Caco-2 (cell line): ENCODE data around the gene CGNL1. TPM values are rescaled to one million over a fixed set of nuclear protein-coding genes. Genes with fewer than 3 reads are reported as not detected.

Source experiments
- BruUV-seq: library from RNA; stranded (reverse); fragments of 400-500 nt; replicated peaks from 2 replicates; lab custom pipeline; 2021; lab: Mats Ljungman, UMichigan
- CTCF ChIA-PET: fragments of 300-600 bp; sonication (Branson Sonifier 250); formaldehyde crosslinking; loops from one replicate; lab custom pipeline; 2022; ENCODE audit warnings: antibody characterized with exemption; lab: Charles Lee
- POLR2A ChIA-PET: fragments of 300-600 bp; sonication (Branson Sonifier 250); formaldehyde crosslinking; loops from one replicate; lab custom pipeline; 2022; ENCODE audit warnings: antibody characterized with exemption; lab: Charles Lee
- DNase-seq, 2 experiments: peaks; one replicate each; pipeline versions ENCODE4 v3.0.0 to v3.0.0-alpha.2; 2020 to 2022
- H3K27me3 ChIP-seq: replicated peaks from 2 replicates; pipeline ENCODE4 v1.6.0; 2011; ENCODE audit warnings: low read length; ENCODE audit not compliant: control insufficient read depth, insufficient read depth
- H3K36me3 ChIP-seq: 2 replicates; pipeline ENCODE4 v1.5.1; 2011; ENCODE audit warnings: low read length; ENCODE audit not compliant: control insufficient read depth, insufficient read depth
- H3K4me1 ChIP-seq: fragments of 250-450 bp; sonication (Bioruptor Pico); 2 replicates; pipeline ENCODE4 v1.5.1; 2020; ENCODE audit warnings: mild to moderate bottlenecking
- H3K4me3 ChIP-seq: 2 replicates; pipeline ENCODE4 v1.5.1; 2011; ENCODE audit warnings: low read depth, mild to moderate bottlenecking, control low read depth, low read length
- H3K9me3 ChIP-seq: fragments of 250-450 bp; sonication (Bioruptor Pico); 2 replicates; pipeline ENCODE4 v1.5.1; 2020; ENCODE audit warnings: mild to moderate bottlenecking, moderate library complexity
- H3K27ac Mint-ChIP-seq: one replicate; pipeline ENCODE4 v1.8.0; 2022; ENCODE audit warnings: mixed read lengths; ENCODE audit not compliant: unreplicated experiment
- H3K27me3 Mint-ChIP-seq: one replicate; pipeline ENCODE4 v1.8.0; 2022; ENCODE audit warnings: mixed read lengths; ENCODE audit not compliant: insufficient read depth, unreplicated experiment
- H3K36me3 Mint-ChIP-seq: one replicate; pipeline ENCODE4 v1.8.0; 2022; ENCODE audit warnings: mild to moderate bottlenecking, mixed read lengths; ENCODE audit not compliant: insufficient read depth, unreplicated experiment
- H3K4me1 Mint-ChIP-seq: one replicate; pipeline ENCODE4 v1.8.0; 2022; ENCODE audit warnings: low read depth, mixed read lengths; ENCODE audit not compliant: unreplicated experiment
- H3K4me3 Mint-ChIP-seq: one replicate; pipeline ENCODE4 v1.8.0; 2022; ENCODE audit warnings: mild to moderate bottlenecking, moderate library complexity, mixed read lengths; ENCODE audit not compliant: unreplicated experiment
- H3K9me3 Mint-ChIP-seq: one replicate; pipeline ENCODE4 v1.8.0; 2022; ENCODE audit warnings: mixed read lengths; ENCODE audit not compliant: unreplicated experiment
- intact Hi-C: fragments of 100-400 bp; cut with micrococcal nuclease; formaldehyde crosslinking; loops from one replicate; pipeline ENCODE4 v1.10.0; 2022; ENCODE audit not compliant: unreplicated experiment
- total RNA-seq: library from RNA; stranded (reverse); gene quantifications from 2 replicates; pipeline ENCODE4 v1.2.3, GENCODE V29; 2022
- TF ChIP-seq, protein P1 (sequence below), 2 experiments: fragments of 200-600 bp in 1 of 2; IDR thresholded peaks; 1 replicate in 1 of 2; 2 replicates in 1 of 2; pipeline versions ENCODE4 v1.5.1 to v1.8.0; 2011 to 2022; ENCODE audit warnings: antibody characterized with exemption in 1 of 2, control low read depth in 1 of 2, inconsistent platforms in 1 of 2, low read depth in 1 of 2, low read length in 1 of 2, mild to moderate bottlenecking in 1 of 2, moderate library complexity in 1 of 2; ENCODE audit not compliant: insufficient read depth in 1 of 2, severe bottlenecking in 1 of 2, unreplicated experiment in 1 of 2

The CGNL1 gene
- total RNA-seq, 1 experiment from 2014 or later = 8.3 TPM

DNA sequence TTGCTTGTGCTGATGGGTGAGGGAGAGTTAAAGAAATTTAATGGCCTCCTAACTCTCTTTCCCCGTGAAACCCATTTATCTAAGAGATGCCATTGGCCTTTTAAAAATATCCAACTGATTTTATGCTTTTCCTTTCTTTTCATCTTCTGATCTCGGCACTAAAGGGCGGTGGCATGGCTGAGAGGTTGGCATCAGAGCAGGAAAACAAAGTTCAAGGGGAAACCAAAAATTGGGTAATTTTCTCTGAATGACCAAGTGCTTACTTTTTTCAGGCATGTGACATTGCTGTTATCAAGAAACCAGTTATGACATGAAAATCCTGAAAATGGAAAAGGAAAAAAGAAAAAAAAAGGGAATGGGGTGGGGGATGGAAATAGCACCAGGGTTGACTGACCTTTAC, 3.2 kb downstream of the CGNL1 start:
- Histone ChIP-seq H3K4me1 (peaks cover 30% of the 10 kb centered on the region), H3K36me3 (no peaks in the 10 kb centered on the region), H3K9me3 (no peaks in the 10 kb centered on the region), H3K27me3 (no peaks in the 10 kb centered on the region), H3K4me3 (no peak overlapping the region)
- intact Hi-C loops = no loop called here
- peaks cover 6% of the 10 kb centered on the region for H3K36me3 Mint-ChIP-seq
- H3K9me3 Mint-ChIP-seq = no peaks in the 10 kb centered on the region
- H3K4me1 Mint-ChIP-seq = peaks cover 36% of the 10 kb centered on the region
- no peak for DNase-seq
- POLR2A ChIA-PET = no interaction called here
- TF ChIP-seq, protein P1, sequence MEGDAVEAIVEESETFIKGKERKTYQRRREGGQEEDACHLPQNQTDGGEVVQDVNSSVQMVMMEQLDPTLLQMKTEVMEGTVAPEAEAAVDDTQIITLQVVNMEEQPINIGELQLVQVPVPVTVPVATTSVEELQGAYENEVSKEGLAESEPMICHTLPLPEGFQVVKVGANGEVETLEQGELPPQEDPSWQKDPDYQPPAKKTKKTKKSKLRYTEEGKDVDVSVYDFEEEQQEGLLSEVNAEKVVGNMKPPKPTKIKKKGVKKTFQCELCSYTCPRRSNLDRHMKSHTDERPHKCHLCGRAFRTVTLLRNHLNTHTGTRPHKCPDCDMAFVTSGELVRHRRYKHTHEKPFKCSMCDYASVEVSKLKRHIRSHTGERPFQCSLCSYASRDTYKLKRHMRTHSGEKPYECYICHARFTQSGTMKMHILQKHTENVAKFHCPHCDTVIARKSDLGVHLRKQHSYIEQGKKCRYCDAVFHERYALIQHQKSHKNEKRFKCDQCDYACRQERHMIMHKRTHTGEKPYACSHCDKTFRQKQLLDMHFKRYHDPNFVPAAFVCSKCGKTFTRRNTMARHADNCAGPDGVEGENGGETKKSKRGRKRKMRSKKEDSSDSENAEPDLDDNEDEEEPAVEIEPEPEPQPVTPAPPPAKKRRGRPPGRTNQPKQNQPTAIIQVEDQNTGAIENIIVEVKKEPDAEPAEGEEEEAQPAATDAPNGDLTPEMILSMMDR (IDR thresholded peaks at IDR 0.05; ENCODE audit: insufficient read depth in 1 of 2, low read depth in 1 of 2, low read length in 1 of 2, severe bottlenecking in 1 of 2, unreplicated experiment in 1 of 2) = no peak
- H3K27me3 Mint-ChIP-seq = no peaks in the 10 kb centered on the region
- CTCF ChIA-PET = no interaction called here
- H3K4me3 Mint-ChIP-seq = no peak overlapping the region
- no peak overlapping the region for H3K27ac Mint-ChIP-seq
- BruUV-seq = no TSS peak

DNA sequence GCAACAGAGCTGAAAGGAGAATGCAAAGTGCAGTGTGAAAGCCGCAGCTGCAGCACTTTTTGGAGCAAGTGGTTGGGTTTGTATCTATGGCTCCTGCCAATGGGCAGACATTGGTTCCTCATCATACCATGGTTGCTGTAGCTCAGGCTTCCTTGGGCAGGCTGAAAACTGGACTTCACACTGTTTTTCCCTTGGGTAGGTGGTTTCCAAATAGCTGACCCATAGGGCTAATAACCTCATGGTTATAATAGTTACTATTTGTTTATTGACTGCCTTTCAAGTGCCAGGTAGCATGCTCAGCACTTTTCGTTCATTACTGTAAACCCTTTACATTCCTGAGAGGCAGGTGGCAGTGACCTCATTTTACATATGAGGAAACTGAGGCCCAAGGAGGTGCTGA, 4.5 kb downstream of the CGNL1 start:
- Histone ChIP-seq H3K4me1 (peaks cover 37% of the 10 kb centered on the region), H3K9me3 (no peaks in the 10 kb centered on the region), H3K36me3 (no peaks in the 10 kb centered on the region), H3K27me3 (no peaks in the 10 kb centered on the region), H3K4me3 (no peak overlapping the region)
- Mint-ChIP-seq H3K4me3 (no peak overlapping the region), H3K36me3 (peaks cover 6% of the 10 kb centered on the region), H3K9me3 (no peaks in the 10 kb centered on the region), H3K27me3 (no peaks in the 10 kb centered on the region), H3K27ac (no peak overlapping the region), H3K4me1 (peaks cover 41% of the 10 kb centered on the region)
- TF ChIP-seq, protein P1 (IDR thresholded peaks at IDR 0.05; ENCODE audit: insufficient read depth in 1 of 2, low read depth in 1 of 2, low read length in 1 of 2, severe bottlenecking in 1 of 2, unreplicated experiment in 1 of 2) = no peak
- ChIA-PET POLR2A (no interaction called here), CTCF (no interaction called here)
- no TSS peak for BruUV-seq
- DNase-seq = no peak
- intact Hi-C loops = no loop called here

- peaks cover 35% of the 10 kb centered on the region for H3K4me1 ChIP-seq
- no peak for DNase-seq
- ChIA-PET CTCF (no interaction called here), POLR2A (no interaction called here)
- Mint-ChIP-seq H3K4me3 (no peak overlapping the region), H3K36me3 (peaks cover under 1% of the 10 kb centered on the region), H3K27ac (no peak overlapping the region), H3K4me1 (peaks cover 40% of the 10 kb centered on the region), H3K27me3 (no peaks in the 10 kb centered on the region), H3K9me3 (no peaks in the 10 kb centered on the region)
- no peaks in the 10 kb centered on the region for H3K27me3 ChIP-seq
- H3K36me3 ChIP-seq = no peaks in the 10 kb centered on the region
- TF ChIP-seq, protein P1 (IDR thresholded peaks at IDR 0.05; ENCODE audit: insufficient read depth in 1 of 2, low read depth in 1 of 2, low read length in 1 of 2, severe bottlenecking in 1 of 2, unreplicated experiment in 1 of 2) = no peak
- intact Hi-C loops = no loop called here
- H3K4me3 ChIP-seq = no peak overlapping the region
- BruUV-seq = no TSS peak
- H3K9me3 ChIP-seq = no peaks in the 10 kb centered on the region
Observed at GRCh38 chr15:57382215-57382614, 5.9 kb downstream of the CGNL1 start.
